Measurements from ENCODE around the gene CNN1. TPM values are rescaled to one million over a fixed set of nuclear protein-coding genes. Genes with fewer than 3 reads are reported as not detected.

The CNN1 gene
- not detected in 2 replicates for total RNA-seq (2014; rRNA removed; shearing (Covaris generic))
- polyA plus RNA-seq (2014; cell fraction: nucleus; rRNA removed), result not detected in 2 replicates

- DNase-seq (ENCODE audit: extremely low read depth, low read depth), result no peak
These were observed at the start of gene CNN1 for GRCh38 chr19:11538232-11539036. Gene CNN1, plus strand, starts transcription at chr19:11538851. Its CDS starts 77 bp downstream, at chr19:11538928.

GRCh38 chr19:11489378-11489777 lies 49.3 kb upstream of the CNN1 start:
- no peak for DNase-seq (ENCODE audit: extremely low read depth, low read depth)

DNA sequence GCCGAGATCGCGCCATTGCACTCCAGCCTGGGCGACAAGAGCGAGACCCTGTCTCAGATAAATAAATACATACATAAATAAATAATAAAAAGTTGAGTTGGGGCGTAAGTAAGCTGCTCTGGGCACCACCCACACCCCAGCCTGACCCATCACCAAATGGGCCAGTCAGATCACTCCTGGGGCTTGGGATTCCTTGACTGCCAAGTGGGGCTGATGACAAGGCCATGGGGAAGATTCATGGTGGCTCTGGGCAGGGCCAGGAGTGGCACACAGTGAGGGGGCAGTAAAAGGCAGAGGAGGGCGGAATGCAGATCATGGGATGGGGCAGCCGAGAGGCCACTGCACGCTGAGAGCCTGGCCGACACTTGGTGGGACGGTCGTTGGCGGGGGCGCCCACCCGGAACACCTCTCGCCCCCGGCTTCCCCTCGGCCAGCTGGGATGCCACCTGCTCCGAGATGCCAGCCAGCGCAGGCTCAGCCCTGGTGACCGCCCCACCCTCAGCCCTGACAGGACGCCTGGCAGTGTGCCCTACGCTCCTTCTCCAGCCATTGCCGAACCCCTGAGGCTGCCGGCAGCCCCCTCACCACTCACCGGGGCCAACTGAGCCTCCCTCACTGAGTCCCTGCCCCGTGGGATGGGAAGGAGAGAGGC lies 43.9 kb upstream of the CNN1 start:
- DNase-seq (ENCODE audit: extremely low read depth, low read depth), result no peak

GRCh38 chr19:11495481-11495880 lies 43.2 kb upstream of the CNN1 start:
- no peak for DNase-seq (ENCODE audit: extremely low read depth, low read depth)

DNA sequence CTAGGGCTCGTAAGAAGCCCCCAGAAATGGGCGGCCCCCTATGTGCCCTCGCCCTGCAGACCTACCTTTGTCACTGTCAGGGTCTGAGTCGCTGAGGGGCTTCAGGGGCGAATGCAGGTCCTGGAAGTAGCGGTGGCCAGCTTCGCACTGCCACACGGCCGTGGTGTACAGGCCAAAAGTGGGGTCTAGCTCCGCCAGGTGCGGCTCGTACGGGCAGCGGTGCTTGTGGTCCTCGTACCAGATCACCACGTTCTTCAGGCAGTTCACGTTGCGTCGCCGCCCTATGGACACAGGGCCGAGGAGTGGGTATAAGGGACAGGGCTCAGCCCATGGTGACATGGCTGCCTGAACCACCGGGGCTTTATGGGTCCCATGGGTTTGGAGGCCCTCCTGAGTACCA lies 42.8 kb upstream of the CNN1 start:
- no peak for DNase-seq (ENCODE audit: extremely low read depth, low read depth)

DNA sequence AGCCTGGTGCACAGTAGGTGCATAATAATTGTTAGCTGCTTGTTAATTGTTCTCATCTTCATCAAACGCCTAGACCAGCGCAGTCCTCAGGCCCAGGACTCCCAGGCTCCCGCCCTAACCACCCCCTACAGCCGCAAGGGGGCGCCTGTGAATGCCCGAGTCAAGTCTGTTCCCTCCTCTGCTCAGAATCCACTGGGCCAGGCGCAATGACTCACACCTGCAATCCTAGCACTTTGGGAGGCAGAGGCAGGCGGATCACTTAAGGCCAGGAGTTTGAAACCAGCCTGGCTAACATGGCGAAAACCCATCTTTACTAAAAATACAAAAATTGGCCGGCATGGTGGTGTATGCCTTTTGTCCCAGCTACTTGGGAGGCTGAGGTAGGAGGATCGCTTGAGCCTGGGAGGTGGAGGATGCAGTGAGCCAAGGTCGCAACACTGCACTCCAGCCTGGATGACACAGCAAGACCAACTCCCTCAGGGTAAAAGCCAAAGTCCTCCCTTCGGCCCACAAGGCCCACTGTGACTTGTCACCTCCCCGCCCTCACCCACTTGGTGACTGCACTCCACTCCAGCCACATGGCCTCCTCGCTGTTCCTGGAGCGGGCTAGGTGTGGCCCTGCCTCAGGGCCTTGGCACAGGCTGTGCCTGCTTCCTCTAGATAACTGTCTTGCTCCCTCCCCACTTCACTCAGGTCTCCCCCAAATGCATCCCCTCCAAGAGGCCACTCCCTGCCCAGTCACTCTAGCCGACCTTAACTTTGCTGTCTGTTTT lies 42.1 kb upstream of the CNN1 start:
- DNase-seq (ENCODE audit: extremely low read depth, low read depth), result peak; percentile 78

DNA sequence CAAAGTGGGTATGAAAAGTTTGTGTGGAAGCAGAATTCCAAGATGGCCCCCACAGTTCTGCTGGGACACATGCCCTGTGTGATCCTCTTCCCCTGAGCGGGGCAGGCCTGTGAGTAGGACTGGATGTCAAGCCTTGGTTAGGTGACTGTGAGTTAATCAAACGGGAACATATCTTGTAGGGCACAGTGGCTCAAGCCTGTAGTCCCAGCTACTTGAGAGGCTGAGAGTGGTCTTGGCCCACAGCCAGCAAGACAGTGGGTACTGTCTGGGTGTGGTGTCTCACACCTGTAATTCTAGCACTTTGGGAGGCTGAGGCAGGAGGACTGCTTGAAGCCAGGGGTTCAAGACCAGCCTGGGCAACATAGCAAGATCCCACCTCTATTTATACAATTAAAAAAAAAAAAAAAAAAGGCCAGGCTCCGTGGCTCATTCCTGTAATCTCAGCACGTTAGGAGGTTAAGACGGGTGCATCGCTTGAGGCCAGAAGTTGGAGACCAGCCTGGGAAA lies 39.4 kb upstream of the CNN1 start:
- DNase-seq (ENCODE audit: extremely low read depth, low read depth), result no peak

DNA sequence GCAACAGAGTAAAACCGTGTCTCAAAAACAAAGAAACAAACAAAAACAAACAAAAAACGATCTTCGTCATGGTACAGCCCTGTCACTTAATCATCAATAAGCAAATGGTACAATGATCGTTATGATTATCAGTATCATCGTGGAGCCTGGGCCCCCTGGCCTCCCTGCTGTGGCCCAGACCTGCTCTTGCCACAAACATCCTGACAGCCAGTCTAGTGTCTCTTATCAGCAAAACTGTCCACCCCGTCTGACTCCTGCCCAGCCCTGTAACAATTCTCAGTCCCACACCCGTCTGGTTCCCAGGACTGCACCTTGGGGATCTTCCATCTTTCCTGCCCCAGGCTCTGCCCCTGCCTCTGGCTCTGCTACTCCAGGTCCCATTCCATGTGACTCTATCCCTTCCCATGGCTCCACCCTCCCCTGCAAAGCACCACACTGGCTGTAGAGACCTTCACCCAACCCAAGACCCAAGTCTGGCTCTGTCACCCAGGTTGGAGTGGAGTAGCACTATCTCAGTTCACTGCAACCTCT lies 38.7 kb upstream of the CNN1 start:
- no peak for DNase-seq (ENCODE audit: extremely low read depth, low read depth)

- no peak for DNase-seq (ENCODE audit: extremely low read depth, low read depth)
These were observed 34.1 kb upstream of the CNN1 start for GRCh38 chr19:11504502-11505031.

GRCh38 chr19:11505032-11505503 lies 33.6 kb upstream of the CNN1 start:
- DNase-seq (ENCODE audit: extremely low read depth, low read depth), result peak; percentile 88

GRCh38 chr19:11505504-11506100 lies 33.0 kb upstream of the CNN1 start, which contains the start of gene ZNF653:
Gene ZNF653, minus strand, starts transcription at chr19:11505839. Its CDS starts 53 bp downstream, at chr19:11505786.
- peak; percentile 91 for DNase-seq (ENCODE audit: extremely low read depth, low read depth)

GRCh38 chr19:11506101-11506555 lies 32.5 kb upstream of the CNN1 start:
- DNase-seq (ENCODE audit: extremely low read depth, low read depth), result no peak

- no peak for DNase-seq (ENCODE audit: extremely low read depth, low read depth)
These were observed 31.7 kb upstream of the CNN1 start for GRCh38 chr19:11506967-11507366.

- DNase-seq (ENCODE audit: extremely low read depth, low read depth), result no peak
These were observed 31.1 kb upstream of the CNN1 start for GRCh38 chr19:11507370-11508078.

GRCh38 chr19:11510444-11510843 lies 28.2 kb upstream of the CNN1 start:
- DNase-seq (ENCODE audit: extremely low read depth, low read depth), result no peak

GRCh38 chr19:11513946-11514345 lies 24.7 kb upstream of the CNN1 start:
- DNase-seq (ENCODE audit: extremely low read depth, low read depth), result no peak

- DNase-seq (ENCODE audit: extremely low read depth, low read depth), result no peak
These were observed 19.5 kb upstream of the CNN1 start for GRCh38 chr19:11519138-11519537.

GRCh38 chr19:11528551-11529341 lies 9.9 kb upstream of the CNN1 start, which contains the start of gene ECSIT:
Gene ECSIT, minus strand, starts transcription at chr19:11529134. Its CDS starts 9,964 bp downstream, at chr19:11519170.
- peak; percentile 96 for DNase-seq (ENCODE audit: extremely low read depth, low read depth)

Measured in NCI-H460 (cell line).